DND-41 (cell line): ENCODE data around the gene CHORDC1.

Experiments
- ATAC-seq: fragments of 200-7000 bp; cut with Tn5 transposase; 3 replicates; pipeline ENCODE4 v1.9.1; 2021; ENCODE audit warnings: low read depth; ENCODE audit not compliant: insufficient read depth
- DNase-seq: peaks from one replicate; pipeline ENCODE4 v3.0.0-alpha.2; 2020
- H2AFZ ChIP-seq: 2 replicates; pipeline ENCODE4 v1.6.0; 2012; ENCODE audit warnings: low read depth, low read length
- H3K27ac ChIP-seq: 2 replicates; pipeline ENCODE4 v1.5.1; 2012; ENCODE audit warnings: low read length, inconsistent platforms
- H3K27me3 ChIP-seq: fragments of 200-600 bp; sonication (generic); 2 replicates; pipeline ENCODE4 v1.6.0; 2012; ENCODE audit warnings: low read length, mild to moderate bottlenecking, inconsistent platforms; ENCODE audit not compliant: insufficient read depth, poor library complexity
- H3K36me3 ChIP-seq: 2 replicates; pipeline ENCODE4 v1.5.1; 2012; ENCODE audit warnings: low read length, inconsistent platforms; ENCODE audit not compliant: insufficient read depth
- H3K4me1 ChIP-seq: 2 replicates; pipeline ENCODE4 v1.5.1; 2012; ENCODE audit warnings: mild to moderate bottlenecking, low read length; ENCODE audit not compliant: insufficient read depth
- H3K4me2 ChIP-seq: 2 replicates; pipeline ENCODE4 v1.6.0; 2012; ENCODE audit warnings: mild to moderate bottlenecking, moderate library complexity, low read length, inconsistent platforms; ENCODE audit not compliant: insufficient read depth
- H3K4me3 ChIP-seq, 2 experiments: fragments of 200-600 bp in 1 of 2; shearing (Covaris generic) in 1 of 2; 2 replicates each; pipeline ENCODE4 v1.5.1; 2012 to 2016; ENCODE audit warnings: inconsistent platforms in 2 of 2, low read length in 2 of 2, mild to moderate bottlenecking in 2 of 2, low read depth in 1 of 2, moderate library complexity in 1 of 2
- H3K79me2 ChIP-seq: 2 replicates; pipeline ENCODE4 v1.6.0; 2012; ENCODE audit warnings: low read length, inconsistent platforms; ENCODE audit not compliant: insufficient read depth
- H3K9ac ChIP-seq: 2 replicates; pipeline ENCODE4 v1.6.0; 2012; ENCODE audit warnings: low read depth, mild to moderate bottlenecking, inconsistent platforms, low read length, moderate library complexity
- H3K9me3 ChIP-seq: 2 replicates; pipeline ENCODE4 v1.5.1; 2012; ENCODE audit warnings: low read length, moderate library complexity, mild to moderate bottlenecking, inconsistent platforms; ENCODE audit not compliant: insufficient read depth, severe bottlenecking
- H4K20me1 ChIP-seq: 2 replicates; pipeline ENCODE4 v1.6.0; 2012; ENCODE audit warnings: low read length; ENCODE audit not compliant: insufficient read depth
- EZH2 ChIP-seq: IDR thresholded peaks from 3 replicates; pipeline ENCODE4 v1.6.1; 2012; ENCODE audit warnings: borderline replicate concordance, low read depth, mild to moderate bottlenecking, moderate library complexity, low read length, inconsistent platforms; ENCODE audit not compliant: severe bottlenecking
- TF ChIP-seq, protein P1 (sequence below): IDR thresholded peaks from 2 replicates; pipeline ENCODE4 v1.5.1; 2012; ENCODE audit warnings: borderline replicate concordance, low read length, moderate library complexity, mild to moderate bottlenecking; ENCODE audit not compliant: poor library complexity, severe bottlenecking; ENCODE audit errors: extremely low read depth

Gene CHORDC1

GRCh38 chr11:90254065-90254464 is 31.2 kb upstream of the CHORDC1 start:
- ATAC-seq (no peak), DNase-seq (no peak)
- Histone ChIP-seq H3K79me2 (no peaks in the 10 kb centered on the region), H2AFZ (no peak overlapping the region), H3K9ac (no peak overlapping the region), H3K9me3 (no peaks in the 10 kb centered on the region), H3K4me3 (no peak overlapping the region), H3K4me1 (no peaks in the 10 kb centered on the region), H4K20me1 (no peaks in the 10 kb centered on the region), H3K27ac (no peak overlapping the region), H3K36me3 (no peaks in the 10 kb centered on the region), H3K4me2 (no peak overlapping the region), H3K27me3 (peaks cover 6% of the 10 kb centered on the region)
- TF ChIP-seq, protein P1, sequence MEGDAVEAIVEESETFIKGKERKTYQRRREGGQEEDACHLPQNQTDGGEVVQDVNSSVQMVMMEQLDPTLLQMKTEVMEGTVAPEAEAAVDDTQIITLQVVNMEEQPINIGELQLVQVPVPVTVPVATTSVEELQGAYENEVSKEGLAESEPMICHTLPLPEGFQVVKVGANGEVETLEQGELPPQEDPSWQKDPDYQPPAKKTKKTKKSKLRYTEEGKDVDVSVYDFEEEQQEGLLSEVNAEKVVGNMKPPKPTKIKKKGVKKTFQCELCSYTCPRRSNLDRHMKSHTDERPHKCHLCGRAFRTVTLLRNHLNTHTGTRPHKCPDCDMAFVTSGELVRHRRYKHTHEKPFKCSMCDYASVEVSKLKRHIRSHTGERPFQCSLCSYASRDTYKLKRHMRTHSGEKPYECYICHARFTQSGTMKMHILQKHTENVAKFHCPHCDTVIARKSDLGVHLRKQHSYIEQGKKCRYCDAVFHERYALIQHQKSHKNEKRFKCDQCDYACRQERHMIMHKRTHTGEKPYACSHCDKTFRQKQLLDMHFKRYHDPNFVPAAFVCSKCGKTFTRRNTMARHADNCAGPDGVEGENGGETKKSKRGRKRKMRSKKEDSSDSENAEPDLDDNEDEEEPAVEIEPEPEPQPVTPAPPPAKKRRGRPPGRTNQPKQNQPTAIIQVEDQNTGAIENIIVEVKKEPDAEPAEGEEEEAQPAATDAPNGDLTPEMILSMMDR: no peak

- ATAC-seq (no peak), DNase-seq (no peak)
- H3K27ac ChIP-seq: no peak overlapping the region
- no peaks in the 10 kb centered on the region for H3K79me2 ChIP-seq
- no peaks in the 10 kb centered on the region for H3K4me1 ChIP-seq
- TF ChIP-seq, protein P1: no peak
- TF ChIP-seq EZH2: no peak
- no peak overlapping the region for H3K4me2 ChIP-seq
- H3K36me3 ChIP-seq: no peaks in the 10 kb centered on the region
- H2AFZ ChIP-seq: no peak overlapping the region
- no peaks in the 10 kb centered on the region for H4K20me1 ChIP-seq
- H3K9me3 ChIP-seq: no peaks in the 10 kb centered on the region
- H3K27me3 ChIP-seq: peaks cover 6% of the 10 kb centered on the region
- H3K4me3 ChIP-seq: no peak overlapping the region
- no peak overlapping the region for H3K9ac ChIP-seq
Observed at GRCh38 chr11:90252053-90252452, 29.2 kb upstream of the CHORDC1 start.

- Histone ChIP-seq H3K27ac (no peak overlapping the region), H3K4me2 (no peak overlapping the region), H3K4me1 (no peaks in the 10 kb centered on the region), H2AFZ (no peak overlapping the region), H3K36me3 (no peaks in the 10 kb centered on the region), H3K9ac (no peak overlapping the region), H3K4me3 (no peak overlapping the region), H3K79me2 (no peaks in the 10 kb centered on the region), H3K27me3 (peaks cover 6% of the 10 kb centered on the region), H4K20me1 (no peaks in the 10 kb centered on the region), H3K9me3 (no peaks in the 10 kb centered on the region)
- TF ChIP-seq, protein P1: no peak
- TF ChIP-seq EZH2: no peak
- DNase-seq (no peak), ATAC-seq (no peak)
Observed at GRCh38 chr11:90251599-90251998, 28.8 kb upstream of the CHORDC1 start.

DNA sequence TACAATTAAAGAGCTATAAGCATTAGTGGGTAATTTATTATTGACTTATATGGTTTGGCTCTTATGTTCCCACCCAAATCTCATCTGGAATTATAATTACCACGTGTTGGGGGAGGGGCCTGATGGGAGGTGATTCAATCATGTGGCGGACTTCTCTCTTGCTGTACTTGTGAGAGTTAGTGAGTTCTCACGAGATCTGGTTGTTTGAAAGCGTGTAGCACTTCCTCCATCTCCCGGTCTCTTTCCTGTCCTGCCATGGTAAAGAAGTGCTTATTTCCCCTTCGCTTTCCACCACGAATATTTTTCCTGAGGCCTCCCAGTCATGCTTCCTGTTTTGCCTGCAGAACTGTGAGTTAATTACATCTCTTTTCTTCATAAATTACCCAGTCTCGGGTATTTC is 28.1 kb upstream of the CHORDC1 start:
- Histone ChIP-seq H3K36me3 (no peaks in the 10 kb centered on the region), H3K4me3 (no peak overlapping the region), H3K79me2 (no peaks in the 10 kb centered on the region), H3K4me1 (no peaks in the 10 kb centered on the region), H3K4me2 (no peak overlapping the region), H3K9ac (no peak overlapping the region), H4K20me1 (no peaks in the 10 kb centered on the region), H3K27ac (no peak overlapping the region), H2AFZ (no peak overlapping the region), H3K27me3 (peaks cover 2% of the 10 kb centered on the region), H3K9me3 (no peaks in the 10 kb centered on the region)
- no peak for DNase-seq
- TF ChIP-seq, protein P1: no peak
- no peak for TF ChIP-seq EZH2
- no peak for ATAC-seq
